Thymus (tissue), 11 donors: ENCODE data around the gene ENPP3. TPM values are rescaled to one million over a fixed set of nuclear protein-coding genes. Genes with fewer than 3 reads are reported as not detected.
A peak's percentile ranks its signal among the peaks of the same experiment; 100 is the strongest.
"Not testable (repeated sequence)": the region's sequence is repeated elsewhere in the genome, so short reads cannot be mapped to it uniquely, and the experiment has no call there.

ENCODE experiments used
- DNase-seq, 9 donors: peaks; one replicate each; pipeline ENCODE4 v3.0.0-alpha.2; 2013; ENCODE audit warnings: low spot score in 9 of 9, low read depth in 6 of 9, missing footprints in 1 of 9
- H3K27ac ChIP-seq, 2 donors: one replicate each; pipeline ENCODE4 v1.5.1; 2013; ENCODE audit warnings: control low read depth in 1 of 2, low read depth in 1 of 2, low read length in 1 of 2, mild to moderate bottlenecking in 1 of 2, moderate library complexity in 1 of 2
- H3K27me3 ChIP-seq, 2 donors: one replicate each; pipeline ENCODE4 v1.5.1; 2013; ENCODE audit warnings: low read length in 1 of 2; ENCODE audit not compliant: control insufficient read depth in 2 of 2, insufficient read depth in 1 of 2
- H3K36me3 ChIP-seq, 2 donors: one replicate each; pipeline ENCODE4 v1.5.1; 2013; ENCODE audit warnings: low read length in 1 of 2, mild to moderate bottlenecking in 1 of 2, moderate library complexity in 1 of 2; ENCODE audit not compliant: control insufficient read depth in 2 of 2, insufficient read depth in 2 of 2
- H3K4me1 ChIP-seq, 2 donors: one replicate each; pipeline ENCODE4 v1.5.1; 2013; ENCODE audit warnings: low read length in 2 of 2; ENCODE audit not compliant: control insufficient read depth in 2 of 2, insufficient read depth in 2 of 2
- H3K4me3 ChIP-seq, 2 donors: one replicate each; pipeline ENCODE4 v1.5.1; 2013; ENCODE audit warnings: low read length in 2 of 2, control low read depth in 1 of 2, mild to moderate bottlenecking in 1 of 2
- H3K9me3 ChIP-seq, 2 donors: one replicate each; pipeline ENCODE4 v1.5.1; 2013; ENCODE audit warnings: low read length in 1 of 2, mild to moderate bottlenecking in 1 of 2; ENCODE audit not compliant: control insufficient read depth in 2 of 2, insufficient read depth in 1 of 2
- WGBS: extraction: QIAGEN DNeasy Blood & Tissue Kit; methylation state at CpG from one replicate; pipeline ENCODE4 v1.1.7; 2013; 5-methylcytosine and 5-hydroxymethylcytosine counted together
- polyA plus RNA-seq: library from polyadenylated mRNA; stranded (reverse); fragments of 200-250 nt; gene quantifications from one replicate; pipeline ENCODE4 v1.2.3, GENCODE V29; 2013
- total RNA-seq: library from RNA; stranded (reverse); fragments of 120-200 nt; gene quantifications from one replicate; pipeline ENCODE4 v1.2.4, GENCODE V29; 2013
- donor health status: healthy.

Gene ENPP3
- total and polyA plus RNA-seq, 2 donors: 4.4 to 50.5 TPM

DNA sequence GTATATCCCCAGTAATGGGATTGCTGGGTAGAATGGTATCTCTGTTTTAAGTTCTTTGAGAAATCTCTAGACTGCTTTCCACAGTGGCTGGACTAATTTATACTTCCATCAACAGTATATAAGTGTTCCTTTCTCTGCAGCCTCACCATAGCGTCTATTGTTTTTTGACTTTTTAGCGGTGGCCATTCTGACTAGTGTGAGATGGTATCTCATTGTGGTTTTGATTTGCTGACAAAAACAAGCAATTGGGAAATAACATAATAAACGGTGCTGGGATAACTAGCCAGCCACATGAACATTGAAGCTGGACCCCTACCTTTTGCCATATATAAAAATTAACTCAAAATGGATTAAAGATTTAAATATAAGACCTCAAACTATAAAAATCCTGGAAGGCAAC lies 49.9 kb downstream of the ENPP3 start:
- 88% methylated on average over 3 of the region's 3 CpGs for WGBS
- Histone ChIP-seq H3K27me3 (no peaks in the 10 kb centered on the region), H3K9me3 (no peaks in the 10 kb centered on the region), H3K27ac (no peak overlapping the region), H3K4me3 (no peak overlapping the region), H3K36me3 (no peaks in the 10 kb centered on the region), H3K4me1 (no peaks in the 10 kb centered on the region)
- no peak for DNase-seq

DNA sequence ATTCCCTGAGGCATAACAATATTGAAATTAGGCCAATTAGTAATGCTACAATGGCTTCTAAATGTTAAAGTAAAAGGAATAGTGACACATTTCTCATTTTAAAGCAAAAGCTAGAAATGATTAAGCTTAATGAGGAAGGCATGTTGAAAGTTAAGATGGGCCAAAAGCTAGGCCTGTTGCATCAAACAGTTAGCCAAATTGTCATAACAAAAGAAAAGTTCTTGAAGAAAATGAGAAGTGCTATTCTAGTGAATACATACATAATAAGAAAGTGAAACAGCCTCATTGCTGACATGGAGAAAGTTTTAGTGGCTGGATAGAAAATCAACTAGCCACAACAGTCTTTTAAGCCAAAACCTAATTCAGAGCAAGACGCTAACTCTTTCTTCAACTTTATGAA lies 51.2 kb downstream of the ENPP3 start:
- 94% methylated on average over 1 of the region's 1 CpG for WGBS
- H3K27me3 ChIP-seq: no peaks in the 10 kb centered on the region
- DNase-seq: no peak
- no peaks in the 10 kb centered on the region for H3K36me3 ChIP-seq
- H3K4me1 ChIP-seq: no peaks in the 10 kb centered on the region
- no peak overlapping the region for H3K4me3 ChIP-seq
- no peaks in the 10 kb centered on the region for H3K9me3 ChIP-seq
- H3K27ac ChIP-seq: no peak overlapping the region

DNA sequence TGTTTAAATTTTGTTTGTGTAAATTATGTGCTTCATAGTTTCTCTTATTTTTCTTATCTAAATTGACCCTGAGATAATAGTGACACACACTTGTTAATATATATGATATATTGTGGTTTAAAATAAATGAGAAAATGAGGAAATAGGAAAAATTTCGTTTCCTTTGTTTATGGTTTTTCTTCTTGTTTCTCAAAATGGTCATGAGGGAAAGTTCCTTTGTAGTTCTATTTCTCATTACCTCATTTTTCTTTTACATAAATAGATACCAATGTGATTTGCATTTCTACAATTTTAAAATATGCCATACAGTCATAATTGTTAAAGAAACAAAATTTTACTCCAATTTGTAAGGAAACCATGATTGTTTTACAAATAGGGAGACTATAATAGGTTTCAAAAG lies 54.9 kb downstream of the ENPP3 start:
- Histone ChIP-seq H3K27ac (no peak overlapping the region), H3K4me1 (no peaks in the 10 kb centered on the region), H3K36me3 (no peaks in the 10 kb centered on the region), H3K9me3 (no peaks in the 10 kb centered on the region), H3K4me3 (no peak overlapping the region), H3K27me3 (no peaks in the 10 kb centered on the region)
- 36% methylated on average over 1 of the region's 1 CpG for WGBS
- no peak for DNase-seq

DNA sequence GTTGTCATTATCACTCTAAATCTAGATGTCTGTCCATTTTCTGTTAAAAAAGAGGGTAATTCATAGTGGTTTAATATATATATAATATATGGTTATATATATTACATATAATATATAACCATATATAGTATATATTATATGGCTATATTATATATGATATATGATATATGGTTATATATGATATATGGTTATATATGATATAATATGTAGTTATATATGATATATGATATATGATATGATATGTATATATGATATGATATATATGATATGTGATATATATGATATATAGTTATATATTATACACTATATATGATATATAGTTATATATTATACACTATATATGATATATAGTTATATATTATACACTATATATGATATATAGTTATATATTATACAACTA lies 55.5 kb downstream of the ENPP3 start:
- no peaks in the 10 kb centered on the region for H3K36me3 ChIP-seq
- H3K9me3 ChIP-seq: no peaks in the 10 kb centered on the region
- no peak overlapping the region for H3K4me3 ChIP-seq
- no peaks in the 10 kb centered on the region for H3K4me1 ChIP-seq
- H3K27me3 ChIP-seq: no peaks in the 10 kb centered on the region
- DNase-seq: no peak
- H3K27ac ChIP-seq: no peak overlapping the region

DNA sequence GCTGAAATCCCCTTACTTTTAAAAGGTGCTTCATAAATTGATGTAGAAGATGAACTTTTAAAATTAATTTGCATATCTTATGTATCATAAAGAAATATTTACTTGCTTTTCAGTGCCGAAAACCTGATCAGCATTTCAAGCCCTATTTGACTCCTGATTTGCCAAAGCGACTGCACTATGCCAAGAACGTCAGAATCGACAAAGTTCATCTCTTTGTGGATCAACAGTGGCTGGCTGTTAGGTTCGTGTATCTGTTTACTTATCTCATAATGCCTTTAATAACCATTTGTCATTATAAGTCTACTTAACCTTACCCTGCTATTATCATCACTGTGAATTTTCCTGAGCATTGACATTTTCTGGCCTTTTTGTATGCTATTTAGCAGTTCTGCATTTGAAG lies 56.3 kb downstream of the ENPP3 start:
- no peaks in the 10 kb centered on the region for H3K9me3 ChIP-seq
- no peaks in the 10 kb centered on the region for H3K36me3 ChIP-seq
- no peaks in the 10 kb centered on the region for H3K4me1 ChIP-seq
- 94% methylated on average over 5 of the region's 5 CpGs for WGBS
- H3K27me3 ChIP-seq: no peaks in the 10 kb centered on the region
- H3K27ac ChIP-seq: no peak overlapping the region
- no peak overlapping the region for H3K4me3 ChIP-seq
- DNase-seq: no peak

DNA sequence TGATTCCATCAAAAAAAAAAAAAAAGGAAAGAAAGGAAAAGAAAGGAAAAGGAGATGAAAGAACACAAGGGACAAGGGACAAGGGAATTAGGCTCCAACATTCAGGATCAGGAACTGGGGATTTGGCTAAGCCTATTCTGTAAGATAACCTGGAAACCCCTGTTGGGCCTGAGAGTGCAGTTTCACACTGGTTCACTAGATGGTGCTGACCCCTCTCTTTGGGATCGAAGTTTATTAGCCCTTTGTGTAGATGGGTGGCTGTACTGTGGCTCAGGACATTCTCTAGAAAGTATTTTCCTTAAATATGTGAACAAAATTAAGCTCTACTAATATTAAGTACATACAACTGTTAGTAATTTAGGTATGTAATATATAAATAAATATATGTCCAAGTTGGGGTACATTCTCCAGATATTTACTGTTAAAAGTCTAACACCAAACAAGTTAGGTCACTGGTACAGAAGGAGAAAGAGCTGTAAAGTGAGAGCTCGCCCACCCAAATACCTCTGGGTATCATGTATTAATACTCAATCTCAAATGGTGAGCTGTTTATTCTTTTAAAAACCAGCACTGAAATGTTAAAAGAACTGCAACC lies 57.8 kb downstream of the ENPP3 start:
- no peak overlapping the region for H3K4me3 ChIP-seq
- no peaks in the 10 kb centered on the region for H3K9me3 ChIP-seq
- H3K4me1 ChIP-seq: no peaks in the 10 kb centered on the region
- no peaks in the 10 kb centered on the region for H3K27me3 ChIP-seq
- 45% methylated on average over 2 of the region's 2 CpGs for WGBS
- peak in 3 of 9 donors; percentile 3 to 29 (median 18) for DNase-seq
- H3K36me3 ChIP-seq: no peaks in the 10 kb centered on the region
- H3K27ac ChIP-seq: no peak overlapping the region

DNA sequence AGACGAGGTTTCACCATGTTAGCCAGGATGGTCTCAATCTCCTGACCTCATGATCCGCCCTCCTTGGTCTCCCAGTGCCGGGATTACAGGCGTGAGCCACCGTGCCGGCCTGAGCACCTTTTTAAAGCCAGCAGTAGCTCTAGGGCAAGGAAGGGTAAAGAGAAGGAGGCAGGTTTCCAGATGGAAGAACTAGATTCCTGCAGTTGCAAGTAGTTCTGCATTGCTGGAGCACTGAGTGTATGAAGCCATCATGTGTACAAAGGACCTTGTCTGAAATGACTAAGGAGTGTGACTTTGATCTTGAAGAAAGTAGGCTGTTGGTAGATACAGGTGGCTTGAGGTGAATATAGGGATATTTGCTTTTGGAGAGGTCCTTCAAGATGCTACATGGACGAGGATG lies 59.9 kb downstream of the ENPP3 start:
- no peak overlapping the region for H3K4me3 ChIP-seq
- H3K4me1 ChIP-seq: no peaks in the 10 kb centered on the region
- no peaks in the 10 kb centered on the region for H3K36me3 ChIP-seq
- H3K27ac ChIP-seq: no peak overlapping the region
- H3K27me3 ChIP-seq: no peaks in the 10 kb centered on the region
- no peak for DNase-seq
- 96% methylated on average over 7 of the region's 7 CpGs for whole genome bisulfite sequencing
- H3K9me3 ChIP-seq: no peaks in the 10 kb centered on the region

DNA sequence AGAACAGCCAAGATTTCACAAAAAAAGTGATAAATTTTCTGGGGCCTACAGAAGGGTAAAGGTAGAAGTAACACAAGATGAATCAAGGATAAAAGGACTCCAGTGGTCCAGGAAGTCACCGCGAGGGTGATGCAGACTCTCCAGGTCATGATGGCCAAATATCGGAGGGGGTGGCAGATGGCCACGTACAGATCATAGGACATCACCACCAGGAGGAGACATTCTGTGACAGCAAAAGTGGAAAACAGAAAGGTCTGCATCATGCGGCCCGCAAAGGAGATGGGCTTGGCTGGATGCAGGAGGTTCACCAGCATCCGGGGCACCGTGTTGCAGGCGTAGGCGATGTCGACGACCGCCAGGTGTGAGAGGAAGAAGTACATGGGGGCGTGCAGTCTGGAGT lies 63.7 kb downstream of the ENPP3 start:
- H3K36me3 ChIP-seq, H3K4me3 ChIP-seq, H3K27me3 ChIP-seq, H3K4me1 ChIP-seq, H3K9me3 ChIP-seq, DNase-seq, H3K27ac ChIP-seq: not testable (repeated sequence)
- WGBS: no CpG with 5 or more reads among the region's 14 CpGs

DNA sequence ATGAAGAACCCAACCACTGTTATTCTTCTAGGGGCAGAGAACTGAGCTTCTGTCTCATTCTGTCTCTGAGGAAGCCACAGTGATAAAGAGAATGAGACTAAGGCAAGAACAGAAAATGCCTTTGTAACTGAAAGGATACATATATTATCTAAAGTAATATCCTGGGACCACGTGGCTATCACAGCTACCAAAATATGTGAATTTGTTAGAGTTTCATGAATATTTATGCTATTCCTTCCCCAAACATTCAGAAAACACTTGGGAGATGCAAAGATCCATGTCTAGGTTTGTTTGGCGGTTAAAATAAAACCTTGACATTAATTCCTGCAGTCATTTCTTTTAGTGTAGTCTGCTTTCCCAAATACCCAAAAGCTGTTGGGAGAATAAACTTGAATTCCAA lies 66.8 kb downstream of the ENPP3 start:
- no CpG with 5 or more reads among the region's 2 CpGs for WGBS
- not testable (repeated sequence) for H3K4me1 ChIP-seq, DNase-seq, H3K36me3 ChIP-seq, H3K27me3 ChIP-seq, H3K27ac ChIP-seq, H3K4me3 ChIP-seq, H3K9me3 ChIP-seq

DNA sequence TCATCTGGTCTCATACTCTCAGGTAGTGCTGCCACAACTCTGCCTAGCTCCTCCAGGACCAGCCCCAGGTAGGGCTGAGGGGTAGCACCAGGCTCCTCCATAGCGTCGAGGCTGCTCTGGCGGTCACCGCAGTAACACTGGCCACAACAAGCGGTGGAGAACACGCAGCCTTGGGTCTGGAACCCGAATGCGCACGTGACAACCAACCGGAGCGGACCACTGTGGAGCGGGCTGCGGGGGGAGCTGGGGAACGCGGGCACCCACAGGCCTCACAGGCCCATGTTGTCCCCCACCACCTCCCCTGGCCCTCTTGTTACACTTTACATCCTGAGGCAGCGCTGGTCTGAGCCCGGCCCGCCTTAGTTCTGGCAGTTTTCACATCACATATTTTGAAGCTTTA lies 73.8 kb downstream of the ENPP3 start, which contains the start of gene CTAGE9:
CTAGE9 (minus strand) TSS at position 101 of the 400 bp plus-strand sequence; CDS start at position 101, 0 bp downstream.
- not testable (repeated sequence) for H3K27ac ChIP-seq, H3K9me3 ChIP-seq, DNase-seq, H3K27me3 ChIP-seq, H3K4me1 ChIP-seq, H3K4me3 ChIP-seq, H3K36me3 ChIP-seq
- 100% methylated on average over 5 of the region's 18 CpGs for WGBS
